Tibial nerve (tissue), 4 donors: ENCODE data around the gene PGF. TPM values are rescaled to one million over a fixed set of nuclear protein-coding genes. Genes with fewer than 3 reads are reported as not detected.
A peak's percentile ranks its signal among the peaks of the same experiment; 100 is the strongest.

ENCODE experiments used
- DNase-seq, 2 donors: peaks; one replicate each; pipeline ENCODE4 v3.0.0-alpha.2; 2019; ENCODE audit warnings: low spot score in 2 of 2
- H3K27ac ChIP-seq, 4 donors: fragments of 200-600 bp; sonication (generic) in 3 of 4; one replicate each; pipeline ENCODE4 v1.5.1; 2017 to 2019; ENCODE audit warnings: mild to moderate bottlenecking in 1 of 4
- H3K27me3 ChIP-seq, 2 donors: fragments of 200-600 bp; sonication (generic) in 1 of 2; one replicate each; pipeline versions ENCODE4 v1.5.1 to v1.6.0; 2017 to 2019
- H3K36me3 ChIP-seq, 3 donors: fragments of 200-600 bp; sonication (generic); one replicate each; pipeline ENCODE4 v1.5.1; 2018 to 2019
- H3K4me1 ChIP-seq, 4 donors: fragments of 200-600 bp; sonication (generic) in 3 of 4; one replicate each; pipeline ENCODE4 v1.5.1; 2017 to 2019
- H3K4me3 ChIP-seq, 4 donors: fragments of 200-600 bp; sonication (generic) in 3 of 4; one replicate each; pipeline ENCODE4 v1.5.1; 2017 to 2019; ENCODE audit warnings: mild to moderate bottlenecking in 1 of 4, moderate library complexity in 1 of 4
- H3K9me3 ChIP-seq, 4 donors: fragments of 200-600 bp; sonication (generic) in 3 of 4; one replicate each; pipeline ENCODE4 v1.5.1; 2017 to 2019
- CTCF ChIP-seq, 5 experiments: fragments of 200-600 bp in 3 of 5; fragments of 450-650 bp in 2 of 5; sonication (generic) in 3 of 5; IDR thresholded peaks; one replicate each; pipeline ENCODE4 v1.5.1; 2016 to 2019; ENCODE audit warnings: antibody characterized with exemption in 5 of 5, mild to moderate bottlenecking in 3 of 5, moderate library complexity in 2 of 5
- EP300 ChIP-seq, 2 donors: sonication (generic); formaldehyde crosslinking; IDR thresholded peaks; one replicate each; pipeline ENCODE4 v1.6.1; 2017; ENCODE audit warnings: antibody characterized with exemption in 2 of 2, mild to moderate bottlenecking in 1 of 2
- POLR2A ChIP-seq, 2 donors: fragments of 450-650 bp; IDR thresholded peaks; one replicate each; pipeline ENCODE4 v1.6.1; 2017; ENCODE audit warnings: antibody characterized with exemption in 2 of 2, mild to moderate bottlenecking in 2 of 2, moderate library complexity in 2 of 2
- WGBS, 2 donors: methylation state at CpG; one replicate each; pipeline ENCODE4 v1.1.5; 2018; 5-methylcytosine and 5-hydroxymethylcytosine counted together
- total RNA-seq, 4 donors: library from RNA; depleted of rRNA; stranded (reverse); fragments of >200 nt; gene quantifications; one replicate each; pipeline ENCODE4 v1.1.0, GENCODE V29; 2016

The PGF gene
- total RNA-seq, 4 donors from 2014 or later: 13.2 to 39.5 (median 18.0) TPM

GRCh38 chr14:74975059-74975810 is 19.8 kb upstream of the PGF start:
- peak overlapping the region in 1 of 4 donors; percentile 72 for H3K27ac ChIP-seq
- peak; percentile 93 to 96 for DNase-seq
- TF ChIP-seq EP300 (IDR thresholded peaks at IDR 0.05) (peak in 1 of 2 donors; percentile 53), POLR2A (IDR thresholded peaks at IDR 0.05) (no peak)
- H3K36me3 ChIP-seq: no peaks in the 10 kb centered on the region
- H3K9me3 ChIP-seq: no peaks in the 10 kb centered on the region
- H3K27me3 ChIP-seq: no peaks in the 10 kb centered on the region
- WGBS, 2 donors: 63 to 73% methylated on average over 6 to 11 of the region's 12 CpGs
- H3K4me1 ChIP-seq: peaks cover 0 to 57% (median 6%) of the 10 kb centered on the region in 4 donors
- no peak overlapping the region for H3K4me3 ChIP-seq

GRCh38 chr14:74974364-74975058 is 19.1 kb upstream of the PGF start:
- H3K36me3 ChIP-seq: no peaks in the 10 kb centered on the region
- H3K27ac ChIP-seq: peak overlapping the region in 2 of 4 donors; percentile 30 to 72
- TF ChIP-seq POLR2A (IDR thresholded peaks at IDR 0.05) (no peak), CTCF (IDR thresholded peaks at IDR 0.05) (no peak)
- WGBS, 2 donors: 56 to 62% methylated on average over 12 of the region's 15 CpGs
- peaks cover 0 to 50% (median 6%) of the 10 kb centered on the region in 4 donors for H3K4me1 ChIP-seq
- H3K27me3 ChIP-seq: no peaks in the 10 kb centered on the region
- no peak for DNase-seq
- no peaks in the 10 kb centered on the region for H3K9me3 ChIP-seq
- no peak overlapping the region for H3K4me3 ChIP-seq

- no peak for DNase-seq
- no peaks in the 10 kb centered on the region for H3K9me3 ChIP-seq
- WGBS, 2 donors: 79 to 84% methylated on average over 5 of the region's 5 CpGs
- no peaks in the 10 kb centered on the region for H3K36me3 ChIP-seq
- H3K4me3 ChIP-seq: no peak overlapping the region
- H3K4me1 ChIP-seq: peaks cover 0 to 44% (median 6%) of the 10 kb centered on the region in 4 donors
- H3K27ac ChIP-seq: peak overlapping the region in 1 of 4 donors; percentile 72
- H3K27me3 ChIP-seq: no peaks in the 10 kb centered on the region
- TF ChIP-seq POLR2A (IDR thresholded peaks at IDR 0.05) (no peak), EP300 (IDR thresholded peaks at IDR 0.05) (no peak), CTCF (IDR thresholded peaks at IDR 0.05) (no peak)
These were observed 18.5 kb upstream of the PGF start for GRCh38 chr14:74973905-74974363.

GRCh38 chr14:74973003-74973653 is 17.7 kb upstream of the PGF start:
- no peaks in the 10 kb centered on the region for H3K9me3 ChIP-seq
- H3K4me1 ChIP-seq: peaks cover 0 to 38% (median 6%) of the 10 kb centered on the region in 4 donors
- H3K36me3 ChIP-seq: no peaks in the 10 kb centered on the region
- DNase-seq: no peak
- peak overlapping the region in 1 of 4 donors; percentile 13 for H3K27ac ChIP-seq
- TF ChIP-seq CTCF (IDR thresholded peaks at IDR 0.05) (no peak), EP300 (IDR thresholded peaks at IDR 0.05) (peak in 1 of 2 donors; percentile 42), POLR2A (IDR thresholded peaks at IDR 0.05) (no peak)
- whole genome bisulfite sequencing, 2 donors: 57 to 65% methylated on average over 15 of the region's 15 CpGs
- H3K27me3 ChIP-seq: no peaks in the 10 kb centered on the region
- H3K4me3 ChIP-seq: no peak overlapping the region

GRCh38 chr14:74968811-74969210 is 13.4 kb upstream of the PGF start:
- Histone ChIP-seq H3K36me3 (no peaks in the 10 kb centered on the region), H3K27ac (no peak overlapping the region), H3K9me3 (no peaks in the 10 kb centered on the region), H3K27me3 (no peaks in the 10 kb centered on the region), H3K4me3 (no peak overlapping the region), H3K4me1 (peaks cover 0 to 11% (median 2%) of the 10 kb centered on the region in 4 donors)
- WGBS, 2 donors: 74 to 76% methylated on average over 1 of the region's 1 CpG
- TF ChIP-seq EP300 (IDR thresholded peaks at IDR 0.05) (no peak), POLR2A (IDR thresholded peaks at IDR 0.05) (no peak), CTCF (IDR thresholded peaks at IDR 0.05) (no peak)
- no peak for DNase-seq
